NCI-H226 (cell line): ENCODE measurements around the gene PLPPR4.

Source experiments
- DNase-seq: peaks from one replicate; pipeline ENCODE4 v3.0.0-alpha.2; 2015

The PLPPR4 gene

GRCh38 chr1:99358770-99359169 is 94.5 kb downstream of the PLPPR4 start:
- DNase-seq, result no peak
